OCI-LY1 (cell line): ENCODE results near the gene PTGES3L.

Source experiments
- EZH2 ChIP-seq: fragments of 200-600 bp; sonication (generic), shearing (Covaris generic); IDR thresholded peaks from 2 replicates; pipeline ENCODE4 v1.8.0; 2017; ENCODE audit warnings: borderline replicate concordance, mixed run types, mild to moderate bottlenecking, antibody characterized with exemption, low read length, moderate library complexity, mixed read lengths
- TF ChIP-seq, protein P1 (sequence below): fragments of 200-600 bp; sonication (generic), shearing (Covaris generic); IDR thresholded peaks from 2 replicates; pipeline ENCODE4 v1.5.1; 2017; ENCODE audit warnings: mild to moderate bottlenecking, antibody characterized with exemption, low read length, moderate library complexity, mixed read lengths

GRCh38 chr17:43021741-43022512, 42.0 kb upstream of the PTGES3L start, which contains the start of gene VAT1:
- TF ChIP-seq, protein P1, sequence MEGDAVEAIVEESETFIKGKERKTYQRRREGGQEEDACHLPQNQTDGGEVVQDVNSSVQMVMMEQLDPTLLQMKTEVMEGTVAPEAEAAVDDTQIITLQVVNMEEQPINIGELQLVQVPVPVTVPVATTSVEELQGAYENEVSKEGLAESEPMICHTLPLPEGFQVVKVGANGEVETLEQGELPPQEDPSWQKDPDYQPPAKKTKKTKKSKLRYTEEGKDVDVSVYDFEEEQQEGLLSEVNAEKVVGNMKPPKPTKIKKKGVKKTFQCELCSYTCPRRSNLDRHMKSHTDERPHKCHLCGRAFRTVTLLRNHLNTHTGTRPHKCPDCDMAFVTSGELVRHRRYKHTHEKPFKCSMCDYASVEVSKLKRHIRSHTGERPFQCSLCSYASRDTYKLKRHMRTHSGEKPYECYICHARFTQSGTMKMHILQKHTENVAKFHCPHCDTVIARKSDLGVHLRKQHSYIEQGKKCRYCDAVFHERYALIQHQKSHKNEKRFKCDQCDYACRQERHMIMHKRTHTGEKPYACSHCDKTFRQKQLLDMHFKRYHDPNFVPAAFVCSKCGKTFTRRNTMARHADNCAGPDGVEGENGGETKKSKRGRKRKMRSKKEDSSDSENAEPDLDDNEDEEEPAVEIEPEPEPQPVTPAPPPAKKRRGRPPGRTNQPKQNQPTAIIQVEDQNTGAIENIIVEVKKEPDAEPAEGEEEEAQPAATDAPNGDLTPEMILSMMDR: no peak
- no peak for TF ChIP-seq EZH2
